Frontal cortex (tissue), 4 donors: ENCODE measurements around the gene SPATA46. TPM values are rescaled to one million over a fixed set of nuclear protein-coding genes. Genes with fewer than 3 reads are reported as not detected.

ENCODE experiments used
- DNase-seq, 2 donors: peaks; one replicate each; pipeline ENCODE4 v3.0.0; 2012; ENCODE audit warnings: low spot score in 2 of 2
- FAIRE-seq: peaks from 2 replicates; lab custom pipeline; 2012; peaks lifted over from hg19 to GRCh38; lab: Jason Lieb, UNC
- total RNA-seq: library from RNA; depleted of rRNA; stranded (reverse); fragments of >200 nt; gene quantifications from one replicate; pipeline ENCODE4 v1.2.3, GENCODE V29; 2014
- donor health status: control.
- donor health status: control.
- donor health status: control.

SPATA46 gene
- total RNA-seq, 1 donor from 2014 or later: not detected

DNA sequence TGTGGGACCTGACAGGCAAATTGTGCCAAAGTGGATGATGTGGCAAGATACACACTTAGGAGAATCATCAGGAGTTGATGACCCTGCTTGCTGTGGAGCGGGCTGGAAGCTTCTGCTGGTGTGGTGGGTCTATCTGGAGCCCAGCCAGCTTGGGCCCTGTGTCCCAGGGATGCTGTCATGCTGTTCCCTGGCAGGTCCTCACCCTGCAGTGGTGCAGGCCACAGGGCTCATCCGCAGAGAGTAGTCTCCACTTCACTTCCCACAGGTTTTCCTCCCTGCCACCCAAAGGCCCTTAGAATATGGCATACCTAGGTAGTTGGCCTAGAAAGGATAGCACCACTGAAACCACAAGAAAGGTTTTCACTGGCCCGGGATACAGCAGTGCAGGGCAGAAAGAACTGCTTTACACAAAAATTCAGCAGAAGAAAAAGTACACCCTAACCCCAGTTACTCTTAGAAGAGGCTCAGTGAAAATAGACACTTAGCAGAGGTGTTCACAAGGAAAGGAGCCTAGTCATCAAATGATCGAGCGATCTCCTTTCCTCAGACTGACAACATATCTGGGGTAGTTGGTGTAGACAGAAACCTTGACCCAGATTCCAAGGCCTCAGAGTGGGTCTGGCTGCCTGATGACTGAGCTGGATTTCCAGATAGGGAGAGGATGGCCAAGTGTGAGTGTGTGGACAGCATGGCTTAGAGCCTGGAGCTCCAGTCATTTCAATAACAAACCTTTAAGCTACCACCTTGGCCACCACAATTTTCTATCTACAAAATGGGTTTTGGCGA is 3.6 kb upstream of the SPATA46 start:
- DNase-seq (no peak), FAIRE-seq (no peak)

DNA sequence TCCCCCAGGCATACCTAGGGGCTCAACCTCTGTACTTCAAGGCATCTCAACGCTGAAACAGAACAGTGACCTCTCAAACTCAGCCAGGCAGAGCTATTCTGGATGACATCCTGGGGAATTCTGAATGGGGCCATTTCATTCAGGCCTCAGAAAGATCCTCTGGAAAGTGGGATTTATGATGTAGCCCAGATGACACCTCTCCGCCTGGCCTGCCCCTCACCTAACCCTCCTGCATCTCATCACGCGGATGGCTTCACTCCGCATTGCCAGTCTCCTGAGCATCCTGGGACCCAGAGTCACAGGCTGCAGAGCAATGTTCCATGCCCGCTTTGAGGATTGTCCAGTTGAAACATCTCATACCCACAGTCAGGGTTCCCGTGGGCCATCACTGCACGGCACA is 1.2 kb downstream of the SPATA46 start:
- DNase-seq (no peak), FAIRE-seq (no peak)

DNA sequence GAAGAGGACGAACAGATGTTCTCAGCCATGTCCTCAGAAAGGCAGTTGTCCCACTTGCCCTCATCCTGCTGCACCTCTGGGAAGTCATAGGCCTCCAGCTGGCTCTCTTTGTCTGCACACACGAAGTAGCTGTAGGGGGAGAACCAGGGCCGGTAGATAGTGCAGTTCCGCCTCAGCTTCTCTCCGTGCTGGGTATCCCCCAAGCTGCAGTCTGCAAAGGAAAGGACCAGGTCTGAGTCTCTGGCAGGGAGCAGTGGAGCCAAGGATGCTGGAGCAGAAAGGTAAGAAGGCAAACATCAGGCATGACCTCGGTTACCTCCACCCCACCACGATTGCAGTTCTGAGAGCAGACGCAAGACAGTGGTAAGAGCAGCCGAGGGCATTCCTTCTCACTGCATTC is 2.2 kb downstream of the SPATA46 start:
- no peak for FAIRE-seq
- no peak for DNase-seq

DNA sequence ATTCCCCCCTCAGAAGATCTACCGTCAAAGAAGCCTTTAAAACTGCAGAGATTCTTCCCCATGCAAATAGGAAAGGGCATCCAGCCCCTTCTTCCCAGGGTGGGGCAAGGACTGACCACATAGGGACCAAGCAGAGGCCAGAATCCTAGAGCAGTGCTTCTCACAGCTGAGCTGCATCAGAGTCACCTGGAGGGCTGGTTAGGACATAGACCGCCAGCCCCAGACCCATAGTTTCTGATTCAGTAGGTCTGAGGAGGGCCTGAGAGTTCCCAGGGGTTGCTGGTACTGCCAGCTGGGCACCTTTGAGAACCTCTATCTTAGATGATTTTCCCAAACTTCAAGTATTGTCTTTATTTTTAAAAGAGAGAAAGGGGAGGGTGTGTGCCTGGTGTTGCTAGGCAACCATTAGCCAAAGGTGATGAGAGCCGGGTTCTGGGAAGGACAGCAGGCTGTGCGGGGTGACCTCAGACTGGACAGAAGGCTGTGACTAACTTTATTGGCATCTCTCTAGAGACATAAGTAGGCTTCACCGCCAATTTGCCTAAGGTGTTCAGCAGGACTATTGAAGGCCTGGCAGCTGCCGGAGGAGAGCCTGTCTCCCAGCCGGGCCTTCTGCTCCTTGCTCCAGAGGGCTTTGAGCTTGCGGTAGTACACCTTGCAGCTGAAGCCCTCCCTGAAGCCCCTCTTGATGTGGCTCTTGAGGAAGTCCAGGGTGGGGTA is 3.0 kb downstream of the SPATA46 start:
- DNase-seq: no peak
- no peak for FAIRE-seq

DNA sequence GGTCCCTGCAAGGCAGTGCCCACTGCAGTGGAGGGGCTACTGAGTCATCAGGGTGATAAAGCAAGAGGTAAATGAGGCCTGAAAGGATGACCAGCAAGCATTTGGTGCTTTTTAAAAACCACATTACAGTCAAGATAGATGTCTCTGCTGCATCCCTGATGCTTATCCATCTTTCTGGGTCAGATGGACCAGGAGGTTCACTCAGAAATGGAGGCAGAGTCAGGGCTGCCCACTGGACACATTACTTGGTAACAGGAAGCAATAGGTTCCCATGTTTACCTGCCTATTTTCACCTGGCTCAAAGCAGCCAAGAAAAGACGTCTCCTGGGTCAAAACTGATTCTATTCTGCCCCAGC is 3.6 kb downstream of the SPATA46 start:
- no peak for FAIRE-seq
- no peak for DNase-seq

DNA sequence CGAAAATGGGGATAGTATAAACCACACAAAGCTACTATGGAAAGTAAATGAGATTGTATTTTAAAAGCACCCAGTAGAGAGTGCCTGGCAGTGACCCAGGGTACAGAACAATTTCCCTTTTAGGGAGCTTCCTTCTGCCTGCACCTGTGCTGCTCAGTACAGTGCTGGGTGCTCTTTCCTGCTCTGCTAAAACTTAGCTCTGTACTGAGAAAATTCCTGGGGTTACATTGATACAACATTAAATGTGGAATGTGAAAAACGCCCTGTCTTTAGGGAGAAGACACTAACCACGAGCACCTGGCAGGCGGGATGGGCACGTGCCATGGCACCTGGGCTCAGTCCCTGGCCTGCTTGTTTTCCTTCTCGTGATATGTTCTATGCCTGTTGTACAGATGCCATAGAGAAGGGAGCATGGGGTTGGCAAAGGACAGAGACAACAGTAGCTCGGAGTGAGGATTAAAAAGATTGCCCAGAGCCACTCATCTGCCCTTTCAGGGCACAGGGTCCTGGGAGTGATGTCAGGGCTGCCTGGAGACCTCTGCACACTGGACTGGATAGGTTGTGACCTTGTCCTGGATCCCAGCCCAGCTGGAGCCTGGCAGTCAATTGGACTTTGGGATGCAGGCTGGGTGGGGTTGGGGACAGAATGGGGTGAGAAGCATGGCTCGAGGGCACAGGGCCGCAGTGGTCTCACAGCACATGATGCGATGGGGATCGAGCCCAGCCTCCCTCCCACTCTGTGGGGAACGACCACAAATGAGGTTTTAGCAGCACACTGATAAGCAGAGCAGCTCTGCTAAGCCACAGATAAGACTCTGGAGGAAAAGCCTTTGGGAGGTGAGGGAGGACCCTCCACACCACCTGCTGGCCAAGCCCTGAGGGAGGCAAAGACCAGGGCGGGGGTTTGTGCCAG is 4.2 kb downstream of the SPATA46 start:
- FAIRE-seq: no peak
- DNase-seq: no peak

DNA sequence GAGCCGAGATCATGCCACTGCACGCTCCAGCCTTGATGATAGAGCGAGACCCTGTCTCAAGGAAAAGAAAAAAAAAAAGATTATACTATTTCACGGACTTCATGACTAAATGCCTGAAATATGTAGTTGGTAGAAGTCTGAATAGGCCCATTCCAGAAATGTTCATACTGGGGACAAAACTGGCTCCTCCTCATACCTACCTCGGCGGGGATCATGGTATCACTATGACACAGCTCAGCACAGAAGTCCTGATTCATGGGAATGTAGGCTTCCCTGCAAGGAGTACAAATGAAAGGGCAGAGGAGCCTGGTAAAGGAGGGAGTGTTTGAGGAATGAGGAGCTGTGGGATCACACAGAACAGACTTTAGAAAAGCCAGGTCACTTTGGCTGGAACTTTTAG is 5.0 kb downstream of the SPATA46 start:
- no peak for DNase-seq
- FAIRE-seq: no peak

DNA sequence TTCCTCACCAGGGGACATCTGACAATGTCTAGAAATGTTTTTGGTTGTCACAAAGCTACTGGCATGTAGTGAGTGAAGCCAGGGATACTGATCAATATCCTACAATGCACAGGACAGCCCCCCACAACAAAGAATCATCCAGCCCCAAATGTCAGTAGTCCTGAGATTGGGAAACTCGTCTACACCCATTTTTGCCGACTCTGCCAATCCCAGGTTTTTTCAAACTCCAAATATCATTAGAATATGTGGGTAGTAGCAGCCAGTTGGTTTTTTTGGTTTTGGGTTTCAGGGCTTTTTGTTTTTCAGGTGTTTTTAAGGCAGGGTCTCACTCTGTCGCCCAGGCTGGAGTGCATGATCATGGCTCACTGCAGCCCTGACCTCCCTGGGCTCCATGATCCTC is 5.9 kb downstream of the SPATA46 start:
- FAIRE-seq (no peak), DNase-seq (no peak)

DNA sequence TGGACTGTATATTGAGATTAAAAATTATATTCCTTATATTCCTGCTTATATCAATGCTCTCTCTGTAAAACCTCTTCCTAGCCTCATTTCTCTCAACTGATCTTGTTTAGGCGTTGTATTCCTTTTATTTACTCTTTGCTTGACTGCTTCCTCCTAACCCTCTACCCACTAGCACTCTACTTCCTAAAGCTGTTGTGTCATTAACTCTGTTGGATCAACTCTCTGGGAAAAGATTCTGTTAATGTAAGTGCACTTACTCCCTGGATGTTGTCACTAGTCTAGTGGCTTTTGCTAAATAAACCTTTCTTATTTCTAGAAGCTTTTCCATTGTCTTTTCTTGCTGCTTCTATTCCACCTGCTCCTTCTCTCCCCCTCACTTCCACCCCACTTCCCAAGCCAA is 6.5 kb downstream of the SPATA46 start:
- FAIRE-seq: no peak
- no peak for DNase-seq

DNA sequence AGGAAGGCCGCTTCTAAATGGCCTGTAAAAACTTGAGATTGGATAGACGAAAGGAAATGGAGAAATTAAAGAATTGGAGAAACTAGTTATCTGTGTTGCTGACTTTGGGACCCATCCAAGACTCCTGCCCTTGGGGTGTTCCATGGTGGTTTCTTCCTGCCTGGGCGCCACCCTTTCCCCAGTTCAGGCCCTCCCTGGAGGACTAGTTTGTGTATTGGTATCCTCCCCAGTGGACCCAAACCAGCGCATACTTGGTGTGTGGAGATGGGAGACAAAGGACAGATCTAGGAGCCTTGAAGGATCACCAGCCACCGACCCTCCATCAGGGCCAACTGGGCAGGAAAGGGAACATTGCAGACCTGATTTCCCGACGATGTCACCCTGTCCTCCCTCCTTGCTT is 7.1 kb downstream of the SPATA46 start:
- DNase-seq (no peak), FAIRE-seq (no peak)

DNA sequence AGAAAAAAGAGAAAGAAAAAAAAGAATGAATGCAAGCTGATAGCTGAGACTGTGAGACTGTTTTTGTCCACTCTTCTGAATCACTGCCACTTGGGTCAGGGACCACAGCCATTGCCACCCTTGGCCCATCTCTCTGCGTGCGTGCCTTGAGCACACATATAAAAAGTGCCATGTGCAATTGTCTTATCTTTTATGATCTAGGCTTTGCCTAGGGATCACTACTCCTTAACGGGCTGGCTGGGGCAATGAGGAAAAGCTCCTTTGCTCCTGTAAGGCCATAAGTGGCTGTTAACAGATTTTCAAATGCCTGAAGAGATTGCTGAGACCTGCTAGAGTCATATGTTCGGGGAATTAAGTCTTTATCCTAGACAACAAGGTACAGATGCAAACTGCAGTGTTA is 8.2 kb downstream of the SPATA46 start:
- no peak for DNase-seq
- FAIRE-seq: no peak

DNA sequence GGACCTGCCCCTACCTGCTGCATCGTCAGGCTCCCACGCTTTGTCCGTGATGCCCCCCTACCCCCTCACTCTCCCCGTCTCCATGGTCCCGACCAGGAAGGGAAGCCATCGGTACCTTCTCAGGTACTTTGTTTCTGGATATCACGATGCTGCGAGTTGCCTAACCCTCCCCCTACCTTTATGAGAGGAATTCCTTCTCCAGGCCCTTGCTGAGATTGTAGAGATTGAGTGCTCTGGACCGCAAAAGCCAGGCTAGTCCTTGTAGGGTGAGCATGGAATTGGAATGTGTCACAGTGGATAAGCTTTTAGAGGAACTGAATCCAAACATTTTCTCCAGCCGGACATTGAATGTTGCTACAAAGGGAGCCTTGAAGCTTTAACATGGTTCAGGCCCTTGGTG is 8.9 kb downstream of the SPATA46 start:
- DNase-seq (no peak), FAIRE-seq (no peak)

DNA sequence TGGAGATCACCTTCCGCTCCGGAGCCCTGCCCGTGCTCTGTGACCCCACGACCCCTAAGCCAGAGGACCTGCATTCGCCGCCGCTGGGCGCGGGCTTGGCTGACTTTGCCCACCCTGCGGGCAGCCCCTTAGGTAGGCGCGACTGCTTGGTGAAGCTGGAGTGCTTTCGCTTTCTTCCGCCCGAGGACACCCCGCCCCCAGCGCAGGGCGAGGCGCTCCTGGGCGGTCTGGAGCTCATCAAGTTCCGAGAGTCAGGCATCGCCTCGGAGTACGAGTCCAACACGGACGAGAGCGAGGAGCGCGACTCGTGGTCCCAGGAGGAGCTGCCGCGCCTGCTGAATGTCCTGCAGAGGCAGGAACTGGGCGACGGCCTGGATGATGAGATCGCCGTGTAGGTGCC is 9.6 kb downstream of the SPATA46 start:
- FAIRE-seq (no peak), DNase-seq (no peak)

DNA sequence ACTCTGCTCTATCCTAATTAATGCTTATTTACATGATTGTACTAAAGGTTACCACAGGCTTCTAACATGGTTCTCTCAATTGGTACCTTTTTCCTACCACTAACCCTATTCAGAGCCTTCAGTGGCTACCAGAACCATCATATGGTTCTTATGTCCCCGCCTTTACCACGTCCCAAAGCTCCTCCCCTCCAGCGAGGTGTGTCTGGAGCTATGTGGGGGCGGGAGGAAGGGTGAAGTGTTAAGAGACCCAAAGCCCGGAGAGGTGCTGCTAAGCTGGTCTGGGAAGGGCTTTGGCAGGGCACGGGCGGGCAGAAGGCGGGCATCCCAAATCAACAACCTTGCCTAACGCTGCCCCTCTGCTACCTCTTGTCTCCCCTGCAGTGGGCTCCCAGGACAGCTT is 10.0 kb downstream of the SPATA46 start:
- DNase-seq: no peak
- no peak for FAIRE-seq

DNA sequence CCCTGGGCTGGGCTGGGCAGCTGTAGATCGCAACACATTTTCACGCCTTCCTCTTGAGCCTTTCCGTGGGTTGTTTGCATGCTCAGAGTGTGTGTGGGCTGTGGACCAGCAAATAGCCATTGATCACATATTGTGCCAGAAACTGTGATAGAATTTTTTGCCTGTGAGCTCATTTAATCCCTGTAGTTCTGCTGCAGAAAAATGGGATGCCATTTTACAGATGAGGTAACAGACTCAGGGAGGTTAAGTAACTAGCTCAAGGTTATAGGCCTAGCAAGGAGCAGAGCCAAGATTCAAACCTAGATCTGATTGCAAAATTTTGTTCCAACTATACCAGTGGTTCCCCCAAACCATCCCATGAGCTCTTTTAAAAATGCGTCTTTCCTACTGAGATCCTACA is 10.5 kb downstream of the SPATA46 start:
- DNase-seq: no peak
- no peak for FAIRE-seq

DNA sequence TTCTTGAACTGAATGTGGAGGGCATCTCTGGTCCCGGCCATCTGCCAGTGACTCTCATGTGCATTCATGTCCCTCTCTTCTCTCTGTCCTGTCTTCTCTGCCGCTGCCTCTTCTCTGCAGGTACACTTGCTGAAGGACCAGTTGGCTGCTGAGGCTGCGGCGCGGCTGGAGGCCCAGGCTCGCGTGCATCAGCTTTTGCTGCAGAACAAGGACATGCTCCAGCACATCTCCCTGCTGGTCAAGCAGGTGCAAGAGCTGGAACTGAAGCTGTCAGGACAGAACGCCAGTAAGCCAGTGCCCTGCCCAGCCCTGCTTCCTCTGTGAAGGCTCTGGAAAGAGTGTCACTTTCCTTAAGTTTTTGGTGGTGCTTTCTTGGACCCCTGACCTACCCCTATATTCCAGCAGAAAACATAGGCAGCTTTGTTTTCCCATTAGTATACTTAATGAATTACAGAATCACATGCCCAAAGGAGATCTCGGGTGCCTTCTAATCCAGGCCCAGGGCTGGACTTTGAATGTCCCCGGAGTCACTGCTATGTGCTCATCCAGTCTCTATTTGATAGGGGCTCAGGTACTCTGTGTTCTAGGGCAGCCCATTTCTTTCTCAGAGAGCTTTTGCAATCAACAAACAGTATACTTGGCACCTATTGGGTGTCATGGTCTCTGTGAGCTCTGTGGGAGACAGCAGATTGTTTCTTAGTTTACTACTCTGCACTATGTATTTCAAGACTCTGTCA is 11.2 kb downstream of the SPATA46 start:
- DNase-seq (no peak), FAIRE-seq (no peak)

DNA sequence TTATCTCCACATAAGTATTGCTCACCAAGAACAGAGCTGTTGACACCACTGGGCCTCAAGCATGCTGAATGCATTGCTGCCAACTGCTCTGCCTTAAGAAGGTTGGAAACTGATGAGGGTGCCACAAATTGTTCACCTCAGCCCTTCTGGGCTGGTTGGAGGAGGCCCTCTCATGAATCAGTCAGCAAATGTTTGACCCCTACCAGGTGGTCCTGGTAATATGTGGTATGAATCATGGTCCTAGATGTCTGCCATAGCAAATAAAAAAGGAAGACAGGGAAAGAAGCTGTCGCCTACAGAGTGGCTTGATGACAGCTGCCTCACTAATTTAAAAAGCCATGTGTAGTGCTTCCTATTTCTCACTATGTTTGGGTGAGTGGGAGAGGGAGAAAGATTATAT is 12.2 kb downstream of the SPATA46 start:
- DNase-seq (no peak), FAIRE-seq (no peak)

DNA sequence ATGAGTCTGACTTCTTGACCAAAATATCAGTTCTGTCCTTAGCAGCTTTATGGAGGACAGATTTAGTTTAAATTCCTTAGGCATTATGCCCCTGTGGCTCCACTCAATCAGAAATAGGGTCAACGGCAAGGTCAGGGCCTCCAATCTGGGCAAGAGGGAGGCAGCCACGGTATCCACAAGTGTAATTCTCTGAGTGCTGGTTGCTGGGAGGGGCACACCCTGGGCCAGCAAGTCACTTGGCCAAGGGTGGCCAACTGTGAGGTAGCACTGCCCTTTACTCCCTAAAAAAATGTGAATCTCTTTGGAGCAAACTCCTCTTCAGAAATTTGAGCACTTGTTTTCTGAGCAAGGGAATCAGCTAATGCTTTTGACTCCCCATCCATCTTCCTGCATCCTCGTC is 12.8 kb downstream of the SPATA46 start:
- DNase-seq (no peak), FAIRE-seq (no peak)

DNA sequence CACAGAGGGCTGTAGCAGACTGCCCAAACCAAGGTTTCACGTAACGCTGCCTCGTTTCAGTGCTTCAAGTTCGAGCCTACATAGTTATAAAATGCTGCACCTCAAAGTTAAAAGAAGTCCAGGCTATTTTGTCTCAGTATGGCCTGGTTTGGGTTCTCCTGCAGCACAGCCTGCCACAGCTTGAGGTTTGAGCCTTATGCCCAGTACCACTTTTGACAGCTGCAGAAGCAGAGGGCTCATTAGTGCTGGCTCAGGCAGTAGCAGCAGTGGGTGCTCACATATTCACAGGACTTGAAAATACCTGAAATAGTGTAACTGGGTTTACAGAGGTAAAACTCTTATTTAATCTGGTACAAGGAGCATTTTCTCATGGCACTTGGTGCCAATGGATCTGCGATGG is 15.3 kb downstream of the SPATA46 start:
- FAIRE-seq: no peak
- no peak for DNase-seq

DNA sequence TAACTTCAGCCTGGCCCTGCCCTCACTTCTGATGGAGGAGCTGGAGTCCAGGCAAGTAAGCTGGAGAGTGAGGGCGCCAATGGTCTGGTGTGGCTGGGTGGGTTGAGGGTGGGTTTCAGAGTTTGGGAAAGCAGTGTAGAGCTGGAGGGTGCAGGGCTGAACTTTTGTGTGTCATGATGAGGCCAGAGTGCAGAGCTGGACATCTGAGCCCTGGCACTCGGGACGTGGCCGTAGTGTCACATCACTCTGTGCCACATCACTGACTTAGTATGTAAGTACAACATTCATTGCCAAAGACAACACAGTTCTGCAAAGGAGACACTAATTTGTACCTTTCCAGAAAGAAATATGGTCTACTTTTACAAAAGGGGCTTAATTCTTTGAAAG is 15.8 kb downstream of the SPATA46 start:
- FAIRE-seq (no peak), DNase-seq (no peak)
